Subcutaneous abdominal adipose tissue (tissue), 5 donors: Measurements from ENCODE around the gene TNIK.

Experiments
- H3K27ac ChIP-seq: one replicate; pipeline ENCODE4 v1.7.0; 2013; ENCODE audit warnings: low read depth, mild to moderate bottlenecking, inconsistent platforms, low read length, moderate library complexity
- H3K27me3 ChIP-seq, 5 donors: one replicate each; pipeline ENCODE4 v1.7.0; 2013; ENCODE audit warnings: low read length in 5 of 5, inconsistent platforms in 1 of 5; ENCODE audit not compliant: control insufficient read depth in 5 of 5, insufficient read depth in 4 of 5
- H3K36me3 ChIP-seq, 5 donors: one replicate each; pipeline ENCODE4 v1.7.0; 2013; ENCODE audit warnings: low read length in 5 of 5; ENCODE audit not compliant: control insufficient read depth in 5 of 5, insufficient read depth in 5 of 5
- H3K4me1 ChIP-seq, 5 donors: one replicate each; pipeline ENCODE4 v1.7.0; 2013; ENCODE audit warnings: low read length in 5 of 5, mild to moderate bottlenecking in 3 of 5, moderate library complexity in 1 of 5; ENCODE audit not compliant: control insufficient read depth in 5 of 5, insufficient read depth in 5 of 5
- H3K4me3 ChIP-seq, 5 donors: one replicate each; pipeline ENCODE4 v1.7.0; 2013; ENCODE audit warnings: low read length in 5 of 5, low read depth in 1 of 5
- H3K9ac ChIP-seq, 5 donors: one replicate each; pipeline ENCODE4 v1.7.0; 2013; ENCODE audit warnings: low read length in 5 of 5, mild to moderate bottlenecking in 4 of 5, moderate library complexity in 3 of 5
- H3K9me3 ChIP-seq, 5 donors: one replicate each; pipeline ENCODE4 v1.7.0; 2013; ENCODE audit warnings: low read length in 5 of 5; ENCODE audit not compliant: control insufficient read depth in 5 of 5
- donor health status: healthy.
- donor health status: healthy.
- donor health status: healthy.
- donor health status: healthy.
- donor health status: healthy.

Gene TNIK

GRCh38 chr3:171339598-171339997 is 120.6 kb downstream of the TNIK start:
- H3K9me3 ChIP-seq: no peaks in the 10 kb centered on the region
- H3K9ac ChIP-seq: no peak overlapping the region
- no peaks in the 10 kb centered on the region for H3K4me1 ChIP-seq
- H3K27ac ChIP-seq: no peak overlapping the region
- H3K4me3 ChIP-seq: no peak overlapping the region
- no peaks in the 10 kb centered on the region for H3K27me3 ChIP-seq
- H3K36me3 ChIP-seq: no peaks in the 10 kb centered on the region

GRCh38 chr3:171336406-171336805 is 123.8 kb downstream of the TNIK start:
- no peaks in the 10 kb centered on the region for H3K36me3 ChIP-seq
- H3K4me1 ChIP-seq: no peaks in the 10 kb centered on the region
- H3K4me3 ChIP-seq: no peak overlapping the region
- no peak overlapping the region for H3K27ac ChIP-seq
- H3K27me3 ChIP-seq: no peaks in the 10 kb centered on the region
- H3K9ac ChIP-seq: no peak overlapping the region
- no peaks in the 10 kb centered on the region for H3K9me3 ChIP-seq

- Histone ChIP-seq H3K9me3 (no peaks in the 10 kb centered on the region), H3K4me3 (no peak overlapping the region), H3K9ac (no peak overlapping the region), H3K27ac (no peak overlapping the region), H3K4me1 (no peaks in the 10 kb centered on the region), H3K27me3 (no peaks in the 10 kb centered on the region), H3K36me3 (no peaks in the 10 kb centered on the region)
Observed at GRCh38 chr3:171335559-171335958, 124.6 kb downstream of the TNIK start.

GRCh38 chr3:171334465-171334811 is 125.8 kb downstream of the TNIK start:
- Histone ChIP-seq H3K4me1 (no peaks in the 10 kb centered on the region), H3K9me3 (no peaks in the 10 kb centered on the region), H3K36me3 (no peaks in the 10 kb centered on the region), H3K27me3 (no peaks in the 10 kb centered on the region), H3K27ac (no peak overlapping the region), H3K4me3 (no peak overlapping the region), H3K9ac (no peak overlapping the region)

- Histone ChIP-seq H3K27ac (no peak overlapping the region), H3K4me1 (peaks cover 0 to 2% (median under 1%) of the 10 kb centered on the region in 5 donors), H3K9ac (no peak overlapping the region), H3K36me3 (no peaks in the 10 kb centered on the region), H3K27me3 (no peaks in the 10 kb centered on the region), H3K9me3 (no peaks in the 10 kb centered on the region), H3K4me3 (no peak overlapping the region)
Observed at GRCh38 chr3:171333784-171334464, 126.3 kb downstream of the TNIK start.

- H3K4me3 ChIP-seq: no peak overlapping the region
- H3K9ac ChIP-seq: no peak overlapping the region
- H3K27me3 ChIP-seq: no peaks in the 10 kb centered on the region
- no peak overlapping the region for H3K27ac ChIP-seq
- H3K4me1 ChIP-seq: peaks cover 0 to 10% (median 6%) of the 10 kb centered on the region in 5 donors
- H3K9me3 ChIP-seq: no peaks in the 10 kb centered on the region
- H3K36me3 ChIP-seq: no peaks in the 10 kb centered on the region
Observed at GRCh38 chr3:171330938-171331337, 129.3 kb downstream of the TNIK start.

- Histone ChIP-seq H3K27ac (no peak overlapping the region), H3K27me3 (no peaks in the 10 kb centered on the region), H3K36me3 (no peaks in the 10 kb centered on the region), H3K4me3 (no peak overlapping the region), H3K9me3 (no peaks in the 10 kb centered on the region), H3K4me1 (peaks cover 0 to 10% (median 6%) of the 10 kb centered on the region in 5 donors), H3K9ac (no peak overlapping the region)
Observed at GRCh38 chr3:171329746-171330145, 130.5 kb downstream of the TNIK start.

- no peak overlapping the region for H3K27ac ChIP-seq
- no peaks in the 10 kb centered on the region for H3K36me3 ChIP-seq
- no peak overlapping the region for H3K9ac ChIP-seq
- no peaks in the 10 kb centered on the region for H3K27me3 ChIP-seq
- H3K4me1 ChIP-seq: peaks cover 2 to 19% (median 9%) of the 10 kb centered on the region in 5 donors
- no peak overlapping the region for H3K4me3 ChIP-seq
- H3K9me3 ChIP-seq: no peaks in the 10 kb centered on the region
Observed at GRCh38 chr3:171328419-171329082, 131.7 kb downstream of the TNIK start.

GRCh38 chr3:171327441-171328174 is 132.6 kb downstream of the TNIK start:
- Histone ChIP-seq H3K36me3 (no peaks in the 10 kb centered on the region), H3K27ac (no peak overlapping the region), H3K9ac (no peak overlapping the region), H3K4me1 (peaks cover 2 to 24% (median 12%) of the 10 kb centered on the region in 5 donors), H3K4me3 (no peak overlapping the region), H3K9me3 (no peaks in the 10 kb centered on the region), H3K27me3 (no peaks in the 10 kb centered on the region)
